ENCODE data around the gene FHOD3.

The FHOD3 gene

GRCh38 chr18:36737316-36737715 is 439.8 kb downstream of the FHOD3 start:
- no peaks in the 10 kb centered on the region for H3F3A ChIP-seq (ENCODE audit: low read depth)
- H3K9ac ChIP-seq (ENCODE audit: low read depth, low read length, poor library complexity, severe bottlenecking) = no peak overlapping the region
- no peaks in the 10 kb centered on the region; the same call in 1 of the 2 replicates for H3K9me3 ChIP-seq (ENCODE audit: insufficient read depth, low read depth, low read length)
- no peaks in the 10 kb centered on the region for H4K20me1 ChIP-seq (ENCODE audit: insufficient read depth, low read length, poor library complexity, severe bottlenecking)
- H3K4me2 ChIP-seq (ENCODE audit: low read depth, low read length, poor library complexity, severe bottlenecking) = no peak overlapping the region
- no peak overlapping the region for H3K4me3 ChIP-seq (ENCODE audit: low read length, poor library complexity, severe bottlenecking)
- H3K4me1 ChIP-seq (ENCODE audit: insufficient read depth, low read length, poor library complexity, severe bottlenecking) = no peaks in the 10 kb centered on the region
- no peaks in the 10 kb centered on the region for H3K36me3 ChIP-seq (ENCODE audit: insufficient read depth, low read length)
- no peaks in the 10 kb centered on the region for H3K27me3 ChIP-seq (ENCODE audit: insufficient read depth, low read length, poor library complexity, severe bottlenecking)
- H3K79me2 ChIP-seq (ENCODE audit: insufficient read depth, low read length) = no peaks in the 10 kb centered on the region
- no peaks in the 10 kb centered on the region for H3K9me2 ChIP-seq (replicated peaks; ENCODE audit: low read depth, low read length)
- no peak for TF ChIP-seq CTCF (conservative IDR thresholded peaks at IDR 0.05; ENCODE audit: low read length)
- TF ChIP-seq EZH2phosphoT487 (IDR thresholded peaks at IDR 0.05; ENCODE audit: borderline replicate concordance) = no peak
- H2AFZ ChIP-seq (ENCODE audit: low read length) = no peak overlapping the region

- H3F3A ChIP-seq (ENCODE audit: low read depth) = no peaks in the 10 kb centered on the region
- H3K9me2 ChIP-seq (replicated peaks; ENCODE audit: low read depth, low read length) = no peaks in the 10 kb centered on the region
- H2AFZ ChIP-seq (ENCODE audit: low read length) = 0 out of 2 replicates have a peak overlapping the region, but pooled peaks have one; percentile 14
- H3K4me1 ChIP-seq (ENCODE audit: insufficient read depth, low read length, poor library complexity, severe bottlenecking) = peaks cover 13% of the 10 kb centered on the region
- H3K9ac ChIP-seq (ENCODE audit: low read depth, low read length, poor library complexity, severe bottlenecking) = no peak overlapping the region
- no peaks in the 10 kb centered on the region for H3K79me2 ChIP-seq (ENCODE audit: insufficient read depth, low read length)
- H3K36me3 ChIP-seq (ENCODE audit: insufficient read depth, low read length) = no peaks in the 10 kb centered on the region
- no peak overlapping the region for H3K4me3 ChIP-seq (ENCODE audit: low read length, poor library complexity, severe bottlenecking)
- no peaks in the 10 kb centered on the region for H4K20me1 ChIP-seq (ENCODE audit: insufficient read depth, low read length, poor library complexity, severe bottlenecking)
- H3K4me2 ChIP-seq (ENCODE audit: low read depth, low read length, poor library complexity, severe bottlenecking) = no peak overlapping the region
- TF ChIP-seq EZH2phosphoT487 (IDR thresholded peaks at IDR 0.05; ENCODE audit: borderline replicate concordance) = no peak
- TF ChIP-seq CTCF (conservative IDR thresholded peaks at IDR 0.05; ENCODE audit: low read length) = no peak
- H3K27me3 ChIP-seq (ENCODE audit: insufficient read depth, low read length, poor library complexity, severe bottlenecking) = no peaks in the 10 kb centered on the region
- H3K9me3 ChIP-seq (ENCODE audit: insufficient read depth, low read depth, low read length) = no peaks in the 10 kb centered on the region
These were observed 446.9 kb downstream of the FHOD3 start for GRCh38 chr18:36744261-36744876.

GRCh38 chr18:36745219-36745975 is 447.9 kb downstream of the FHOD3 start:
- H3K9ac ChIP-seq (ENCODE audit: low read depth, low read length, poor library complexity, severe bottlenecking) = no peak overlapping the region
- no peaks in the 10 kb centered on the region for H3K9me2 ChIP-seq (replicated peaks; ENCODE audit: low read depth, low read length)
- no peak overlapping the region for H3K4me3 ChIP-seq (ENCODE audit: low read length, poor library complexity, severe bottlenecking)
- H3K27me3 ChIP-seq (ENCODE audit: insufficient read depth, low read length, poor library complexity, severe bottlenecking) = no peaks in the 10 kb centered on the region
- no peaks in the 10 kb centered on the region for H3K36me3 ChIP-seq (ENCODE audit: insufficient read depth, low read length)
- H3K4me2 ChIP-seq (ENCODE audit: low read depth, low read length, poor library complexity, severe bottlenecking) = no peak overlapping the region
- peaks cover 13% of the 10 kb centered on the region for H3K4me1 ChIP-seq (ENCODE audit: insufficient read depth, low read length, poor library complexity, severe bottlenecking)
- H3K79me2 ChIP-seq (ENCODE audit: insufficient read depth, low read length) = no peaks in the 10 kb centered on the region
- no peaks in the 10 kb centered on the region for H3F3A ChIP-seq (ENCODE audit: low read depth)
- H2AFZ ChIP-seq (ENCODE audit: low read length) = no peak overlapping the region
- no peak for TF ChIP-seq EZH2phosphoT487 (IDR thresholded peaks at IDR 0.05; ENCODE audit: borderline replicate concordance)
- no peak for TF ChIP-seq CTCF (conservative IDR thresholded peaks at IDR 0.05; ENCODE audit: low read length)
- no peaks in the 10 kb centered on the region for H3K9me3 ChIP-seq (ENCODE audit: insufficient read depth, low read depth, low read length)
- H4K20me1 ChIP-seq (ENCODE audit: insufficient read depth, low read length, poor library complexity, severe bottlenecking) = no peaks in the 10 kb centered on the region
